ENCODE data around the gene TUBA1C.

TUBA1C gene

DNA sequence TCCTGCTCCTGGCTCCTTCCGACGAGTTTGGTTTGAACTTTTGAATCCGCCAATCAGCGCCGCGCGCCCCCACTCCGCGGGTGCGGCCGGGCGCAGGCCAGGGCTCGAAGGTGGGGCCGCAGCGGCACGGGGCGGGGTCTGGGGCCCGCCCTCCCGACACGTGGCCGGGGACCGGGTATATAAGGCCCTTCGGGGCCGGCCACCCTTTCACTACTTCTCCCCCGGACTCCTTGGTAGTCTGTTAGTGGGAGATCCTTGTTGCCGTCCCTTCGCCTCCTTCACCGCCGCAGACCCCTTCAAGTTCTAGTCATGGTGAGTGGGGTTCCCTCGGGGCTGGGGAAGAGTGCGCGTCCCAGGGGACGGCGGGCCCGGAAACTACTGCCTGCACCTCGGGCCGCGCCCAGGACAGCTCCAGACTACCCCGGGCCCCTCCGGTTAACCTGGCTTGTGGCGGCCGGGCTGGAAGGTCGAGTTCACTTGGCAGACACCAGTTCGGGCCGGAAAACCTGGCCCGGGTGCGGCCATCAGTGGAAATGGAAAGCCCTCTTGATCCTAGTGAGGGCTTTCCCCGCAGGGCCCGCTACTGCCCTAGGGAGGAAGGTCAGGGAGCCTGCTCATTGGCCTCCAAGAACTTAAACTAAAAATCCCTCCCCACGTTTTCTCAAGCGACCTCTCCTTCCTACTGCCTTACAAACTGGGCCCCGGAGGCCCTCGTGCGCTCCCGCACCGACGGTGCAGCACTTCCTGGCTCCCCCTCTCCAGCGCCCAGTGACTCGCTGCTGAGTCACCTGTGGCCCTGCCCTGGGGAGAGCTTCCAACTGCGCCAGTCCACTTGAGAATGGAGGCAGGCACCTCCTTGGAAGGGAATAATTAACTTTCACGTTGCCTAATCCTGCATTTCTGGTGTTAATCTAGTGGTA, at the start of gene TUBA1C:
TSS of gene TUBA1C (plus strand) at position 210 of the 920 bp plus-strand sequence. CDS start at position 310, 100 bp downstream.
- H3K27ac ChIP-seq: peak within 1 kb of the TSS; percentile 91
- TF ChIP-seq, protein P1, sequence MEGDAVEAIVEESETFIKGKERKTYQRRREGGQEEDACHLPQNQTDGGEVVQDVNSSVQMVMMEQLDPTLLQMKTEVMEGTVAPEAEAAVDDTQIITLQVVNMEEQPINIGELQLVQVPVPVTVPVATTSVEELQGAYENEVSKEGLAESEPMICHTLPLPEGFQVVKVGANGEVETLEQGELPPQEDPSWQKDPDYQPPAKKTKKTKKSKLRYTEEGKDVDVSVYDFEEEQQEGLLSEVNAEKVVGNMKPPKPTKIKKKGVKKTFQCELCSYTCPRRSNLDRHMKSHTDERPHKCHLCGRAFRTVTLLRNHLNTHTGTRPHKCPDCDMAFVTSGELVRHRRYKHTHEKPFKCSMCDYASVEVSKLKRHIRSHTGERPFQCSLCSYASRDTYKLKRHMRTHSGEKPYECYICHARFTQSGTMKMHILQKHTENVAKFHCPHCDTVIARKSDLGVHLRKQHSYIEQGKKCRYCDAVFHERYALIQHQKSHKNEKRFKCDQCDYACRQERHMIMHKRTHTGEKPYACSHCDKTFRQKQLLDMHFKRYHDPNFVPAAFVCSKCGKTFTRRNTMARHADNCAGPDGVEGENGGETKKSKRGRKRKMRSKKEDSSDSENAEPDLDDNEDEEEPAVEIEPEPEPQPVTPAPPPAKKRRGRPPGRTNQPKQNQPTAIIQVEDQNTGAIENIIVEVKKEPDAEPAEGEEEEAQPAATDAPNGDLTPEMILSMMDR (conservative IDR thresholded peaks at IDR 0.05): no peak

DNA sequence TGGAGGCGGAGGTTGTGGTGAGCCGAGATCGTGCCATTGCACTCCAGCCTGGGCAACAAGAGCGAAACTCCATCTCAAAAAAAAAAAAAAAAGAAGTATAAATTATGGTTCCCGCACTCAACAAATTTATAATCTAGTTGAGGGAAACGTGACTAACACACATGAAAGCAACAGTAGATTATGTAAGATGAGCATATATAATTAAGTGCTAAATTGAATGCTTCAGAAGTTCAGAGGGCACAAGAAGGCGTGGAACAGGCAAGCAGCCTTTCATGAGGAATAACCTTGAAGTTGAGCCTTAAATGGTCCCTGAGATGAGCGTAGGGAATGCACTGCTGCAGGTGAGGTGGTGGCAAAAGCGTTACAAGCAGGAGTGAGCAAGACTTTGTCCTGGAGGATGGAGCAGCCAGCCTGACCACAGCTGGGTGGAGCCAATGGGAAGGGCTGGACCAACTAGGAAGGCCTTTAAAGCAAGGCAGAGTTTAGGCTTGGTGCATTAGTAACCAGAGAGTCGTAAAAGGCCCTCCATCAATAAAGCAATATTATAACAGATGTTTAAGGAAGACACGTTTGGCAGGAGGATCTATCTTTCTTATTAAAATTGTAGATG, 45.4 kb upstream of the TUBA1C start:
- H3K27ac ChIP-seq: no peak overlapping the region
- TF ChIP-seq, protein P1 (conservative IDR thresholded peaks at IDR 0.05): no peak

DNA sequence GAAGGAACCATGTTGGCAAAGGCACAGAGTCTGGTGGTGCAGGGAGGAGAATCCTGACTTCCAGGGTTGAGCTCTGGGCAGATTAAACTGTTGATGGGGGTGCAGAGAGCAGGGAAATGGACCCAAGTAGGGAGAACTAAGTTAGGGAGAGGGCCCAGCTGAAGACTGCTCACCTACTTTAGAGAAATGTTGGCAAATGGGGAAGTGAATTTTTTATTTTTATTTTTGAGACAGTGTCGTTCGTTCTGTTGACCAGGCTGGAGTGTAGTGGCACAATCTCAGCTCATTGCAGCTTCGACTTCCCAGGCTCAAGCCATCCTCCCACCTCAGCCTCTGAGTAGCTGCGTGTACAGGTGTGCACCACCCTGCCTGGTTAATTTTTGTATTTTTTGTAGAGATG, 43.9 kb upstream of the TUBA1C start:
- no peak overlapping the region for H3K27ac ChIP-seq
- TF ChIP-seq, protein P1 (conservative IDR thresholded peaks at IDR 0.05): no peak

DNA sequence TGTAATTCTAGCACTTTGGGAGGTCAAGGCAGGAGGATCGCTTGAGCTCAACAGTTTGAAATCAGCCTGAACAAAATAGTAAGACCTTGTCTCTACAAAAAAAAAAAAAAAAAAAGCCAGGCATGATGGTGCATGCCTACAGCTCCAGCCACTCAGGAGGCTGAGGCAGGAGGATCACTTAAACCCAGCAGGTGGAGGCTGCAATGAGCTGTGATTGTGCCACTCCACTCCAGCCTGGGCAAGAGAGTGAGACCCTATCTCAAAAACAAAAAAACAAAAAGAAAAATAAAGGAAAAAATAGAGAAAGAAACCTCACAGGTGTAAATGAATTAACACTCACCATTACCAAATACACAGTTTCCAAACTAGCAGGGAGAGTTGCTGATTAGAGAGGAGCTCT, 41.8 kb upstream of the TUBA1C start:
- TF ChIP-seq, protein P1 (conservative IDR thresholded peaks at IDR 0.05): no peak
- H3K27ac ChIP-seq: no peak overlapping the region

DNA sequence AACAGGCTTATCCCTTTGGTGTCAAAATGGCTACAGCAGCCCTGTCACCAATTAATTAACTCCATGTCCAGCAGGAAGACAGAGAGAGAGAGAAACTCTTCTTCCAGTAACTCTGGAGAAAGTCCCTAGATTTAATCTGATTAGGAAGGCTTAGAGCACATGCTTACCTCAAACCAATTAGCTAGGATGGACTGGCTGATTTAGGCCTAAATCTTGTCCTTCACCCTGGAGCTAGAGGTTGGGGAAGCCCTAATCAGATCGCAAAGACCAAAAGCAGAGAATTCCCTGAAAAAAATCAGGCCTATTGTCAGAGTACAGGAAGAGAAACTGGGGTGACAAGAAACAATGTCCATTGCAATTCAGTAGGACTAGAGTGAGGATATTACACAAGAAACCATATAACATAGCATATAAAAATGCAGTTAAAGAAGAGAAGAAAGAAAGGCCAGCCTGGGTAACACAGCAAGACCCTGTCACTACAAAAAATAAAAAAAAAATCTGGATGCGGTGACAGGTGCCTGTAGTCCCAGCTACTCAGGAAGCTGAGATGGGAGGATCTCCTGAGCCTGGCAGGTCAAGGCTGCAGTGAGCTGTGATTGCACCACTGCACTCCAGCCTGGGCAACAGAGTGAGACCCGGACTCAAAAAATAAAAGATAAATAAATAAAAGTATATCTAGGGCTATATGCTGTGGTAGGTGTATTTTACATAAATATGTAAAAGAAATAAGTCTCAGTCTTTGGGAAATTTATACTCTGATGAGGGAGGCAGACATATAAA, 41.1 kb upstream of the TUBA1C start:
- TF ChIP-seq, protein P1 (conservative IDR thresholded peaks at IDR 0.05): no peak
- H3K27ac ChIP-seq: no peak overlapping the region

DNA sequence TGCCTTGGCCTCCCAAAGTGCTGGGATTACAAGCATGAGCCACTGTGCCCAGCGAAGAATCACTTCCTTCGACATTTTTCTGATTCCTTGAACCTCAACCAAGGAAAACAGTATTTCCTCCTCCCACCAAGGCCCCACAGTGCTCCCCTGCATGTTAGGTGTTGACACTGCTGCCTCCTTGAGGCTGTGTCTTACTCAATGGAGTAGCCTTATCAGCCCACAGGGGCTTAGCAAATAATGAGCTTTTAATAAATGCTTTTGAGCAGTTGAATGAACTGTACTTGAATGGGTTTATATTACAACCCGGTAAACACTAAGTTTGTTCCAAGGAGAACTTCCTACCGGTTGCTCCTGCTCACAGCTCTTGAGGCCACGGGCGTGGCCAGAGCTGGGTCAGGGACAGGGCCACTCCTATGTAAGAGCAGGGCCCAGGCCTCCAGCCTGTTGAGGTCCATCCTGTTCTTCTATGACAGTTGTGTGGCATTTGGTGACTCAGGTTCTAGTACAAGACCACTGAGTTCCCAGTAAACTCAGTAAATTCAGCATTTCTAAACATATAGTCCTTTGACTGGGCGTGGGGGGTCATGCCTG, 39.2 kb upstream of the TUBA1C start:
- no peak overlapping the region for H3K27ac ChIP-seq
- TF ChIP-seq, protein P1 (conservative IDR thresholded peaks at IDR 0.05): no peak

Measured in VCaP (cell line).